Uterus (tissue), 2 donors: ENCODE results near the gene INPP5A.

Experiments
- CTCF ChIP-seq, 4 experiments: fragments of 200-600 bp in 2 of 4; fragments of 450-650 bp in 2 of 4; sonication (generic) in 2 of 4; IDR thresholded peaks; one replicate each; pipeline ENCODE4 v1.5.1; 2016 to 2019; ENCODE audit warnings: antibody characterized with exemption in 4 of 4, mild to moderate bottlenecking in 2 of 4, moderate library complexity in 1 of 4
- POLR2A ChIP-seq, 2 donors: fragments of 450-650 bp; IDR thresholded peaks; one replicate each; pipeline ENCODE4 v1.6.1; 2016; ENCODE audit warnings: antibody characterized with exemption in 2 of 2, mild to moderate bottlenecking in 1 of 2, moderate library complexity in 1 of 2

- TF ChIP-seq CTCF (IDR thresholded peaks at IDR 0.05): no peak
- TF ChIP-seq POLR2A (IDR thresholded peaks at IDR 0.05): no peak
These were observed 133.1 kb downstream of the INPP5A start for GRCh38 chr10:132670546-132671227.
